HepG2 (cell line): ENCODE results near the gene CHMP4B. TPM values are rescaled to one million over a fixed set of nuclear protein-coding genes. Genes with fewer than 3 reads are reported as not detected.

Experiments used
- DR1 ChIP-seq: sonication (generic); formaldehyde crosslinking; IDR thresholded peaks from 2 replicates; pipeline ENCODE4 v1.8.0; 2021; ENCODE audit warnings: mild to moderate bottlenecking, missing genetic modification reagents, inconsistent platforms
- EED ChIP-seq: sonication (generic); formaldehyde crosslinking; IDR thresholded peaks from 2 replicates; pipeline ENCODE4 v1.5.0; 2020; ENCODE audit warnings: mild to moderate bottlenecking, missing genetic modification reagents
- ETV6 ChIP-seq: sonication (generic); formaldehyde crosslinking; conservative IDR thresholded peaks from 2 replicates; pipeline ENCODE4 v1.4.0; 2020; ENCODE audit warnings: missing genetic modification reagents
- GTF2F1 ChIP-seq: fragments of 150-350 bp; IDR thresholded peaks from 2 replicates; pipeline ENCODE4 v1.6.1; 2014; ENCODE audit warnings: low read length
- HCFC1 ChIP-seq: fragments of 150-350 bp; IDR thresholded peaks from 2 replicates; pipeline ENCODE4 v1.6.1; 2014; ENCODE audit warnings: low read depth, low read length
- HOXD1 ChIP-seq: sonication (generic); formaldehyde crosslinking; IDR thresholded peaks from 2 replicates; pipeline ENCODE4 v1.5.0; 2020; ENCODE audit warnings: missing genetic modification reagents
- KDM3A ChIP-seq: IDR thresholded peaks from 2 replicates; pipeline ENCODE4 v1.6.1; 2018; ENCODE audit warnings: low read depth, missing compliant biosample characterization
- MAFK ChIP-seq, 2 experiments: IDR thresholded peaks in 1 of 2; conservative IDR thresholded peaks in 1 of 2; 2 replicates each; pipeline ENCODE4 v1.6.1; 2011; ENCODE audit warnings: improper control_type of control experiment in 2 of 2, low read length in 2 of 2
- MEIS1 ChIP-seq: sonication (generic); formaldehyde crosslinking; IDR thresholded peaks from 2 replicates; pipeline ENCODE4 v1.9.0; 2021; ENCODE audit warnings: mild to moderate bottlenecking, missing genetic modification reagents, moderate library complexity, borderline replicate concordance
- RFX1 ChIP-seq: fragments of 450-650 bp; IDR thresholded peaks from 2 replicates; pipeline ENCODE4 v1.6.1; 2017
- SATB2 ChIP-seq: sonication (generic); formaldehyde crosslinking; IDR thresholded peaks from 2 replicates; pipeline ENCODE4 v1.5.0; 2020; ENCODE audit warnings: missing genetic modification reagents
- SP4 ChIP-seq: sonication (generic); formaldehyde crosslinking; IDR thresholded peaks from 2 replicates; pipeline ENCODE4 v1.8.1; 2023; ENCODE audit warnings: mild to moderate bottlenecking, missing genetic modification reagents
- ZNF180 ChIP-seq: sonication (generic); formaldehyde crosslinking; IDR thresholded peaks from 2 replicates; pipeline ENCODE4 v1.4.0; 2020; ENCODE audit warnings: low read depth, missing genetic modification reagents, borderline replicate concordance
- ZNF207 ChIP-seq: fragments of 450-650 bp; IDR thresholded peaks from 2 replicates; pipeline ENCODE4 v1.6.1; 2016; ENCODE audit warnings: antibody characterized with exemption, borderline replicate concordance
- ZNF230 ChIP-seq: sonication (generic); formaldehyde crosslinking; IDR thresholded peaks from 2 replicates; pipeline ENCODE4 v1.4.0; 2020; ENCODE audit warnings: mild to moderate bottlenecking, missing genetic modification reagents
- ZNF282 ChIP-seq: fragments of 450-650 bp; IDR thresholded peaks from 2 replicates; pipeline ENCODE4 v1.6.1; 2018; ENCODE audit not compliant: partially characterized antibody
- ZNF326 ChIP-seq: sonication (generic); formaldehyde crosslinking; IDR thresholded peaks from 2 replicates; pipeline ENCODE4 v1.4.0; 2020; ENCODE audit warnings: missing genetic modification reagents, borderline replicate concordance
- ZNF331 ChIP-seq: sonication (generic); formaldehyde crosslinking; IDR thresholded peaks from 2 replicates; pipeline ENCODE4 v1.4.0; 2020; ENCODE audit warnings: missing genetic modification reagents
- ZNF549 ChIP-seq: sonication (generic); formaldehyde crosslinking; IDR thresholded peaks from 2 replicates; pipeline ENCODE4 v1.5.0; 2020; ENCODE audit warnings: missing genetic modification reagents
- ZNF724P ChIP-seq: sonication (generic); formaldehyde crosslinking; IDR thresholded peaks from 2 replicates; pipeline ENCODE4 v1.8.0; 2022; ENCODE audit warnings: missing genetic modification reagents, borderline replicate concordance
- ZNF781 ChIP-seq: sonication (generic); formaldehyde crosslinking; IDR thresholded peaks from 2 replicates; pipeline ENCODE4 v1.5.1; 2020; ENCODE audit warnings: borderline replicate concordance, mild to moderate bottlenecking, missing genetic modification reagents; ENCODE audit errors: not compliant biosample characterization
- ZNF816 ChIP-seq: sonication (generic); formaldehyde crosslinking; IDR thresholded peaks from 2 replicates; pipeline ENCODE4 v1.8.0; 2022; ENCODE audit warnings: missing genetic modification reagents, mild to moderate bottlenecking, borderline replicate concordance
- polyA plus RNA-seq, 8 experiments: library from polyadenylated mRNA; depleted of rRNA in 3 of 8; stranded (reverse) in 7 of 8; unstranded in 1 of 8; fragments of >200 nt; fragmentation: Illumina TruSeq in 4 of 8; extraction: Trizol in 4 of 8; gene quantifications; 2 replicates each; pipeline versions ENCODE4 v1.2.1 to v1.2.3, GENCODE V29; 2011 to 2016; ENCODE audit warnings: low read depth in 4 of 8, missing spikeins in 1 of 8, mixed read lengths in 1 of 8; ENCODE audit not compliant: insufficient read depth in 1 of 8
- total RNA-seq, 5 experiments: library from RNA; depleted of rRNA; stranded (reverse); fragments of >200 nt; fragmentation: Illumina TruSeq; extraction: Trizol; gene quantifications; 2 replicates each; pipeline ENCODE4 v1.2.3, GENCODE V29; 2016; ENCODE audit warnings: low read depth in 1 of 5
- TF ChIP-seq, protein P1 (sequence below): sonication (generic); formaldehyde crosslinking; IDR thresholded peaks from 2 replicates; pipeline ENCODE4 v1.5.0; 2020; ENCODE audit warnings: mild to moderate bottlenecking, low read depth, missing genetic modification reagents, borderline replicate concordance
- TF ChIP-seq, protein P2 (sequence below): sonication (generic); formaldehyde crosslinking; IDR thresholded peaks from 2 replicates; pipeline ENCODE4 v1.9.0; 2021; ENCODE audit warnings: missing genetic modification reagents, borderline replicate concordance
- TF ChIP-seq, protein P3 (sequence below): sonication (generic); formaldehyde crosslinking; IDR thresholded peaks from 2 replicates; pipeline ENCODE4 v1.4.0; 2020; ENCODE audit warnings: mild to moderate bottlenecking, low read depth, missing genetic modification reagents
- TF ChIP-seq, protein P4 (sequence below): sonication (generic); formaldehyde crosslinking; IDR thresholded peaks from 2 replicates; pipeline ENCODE4 v1.4.0; 2020; ENCODE audit warnings: missing genetic modification reagents

CHMP4B gene
- total and polyA plus RNA-seq, 2 of the 13 experiments (the other 11 are each of a cell fraction or from before 2014, with no cell fraction given): 40.1 to 45.6 TPM

DNA sequence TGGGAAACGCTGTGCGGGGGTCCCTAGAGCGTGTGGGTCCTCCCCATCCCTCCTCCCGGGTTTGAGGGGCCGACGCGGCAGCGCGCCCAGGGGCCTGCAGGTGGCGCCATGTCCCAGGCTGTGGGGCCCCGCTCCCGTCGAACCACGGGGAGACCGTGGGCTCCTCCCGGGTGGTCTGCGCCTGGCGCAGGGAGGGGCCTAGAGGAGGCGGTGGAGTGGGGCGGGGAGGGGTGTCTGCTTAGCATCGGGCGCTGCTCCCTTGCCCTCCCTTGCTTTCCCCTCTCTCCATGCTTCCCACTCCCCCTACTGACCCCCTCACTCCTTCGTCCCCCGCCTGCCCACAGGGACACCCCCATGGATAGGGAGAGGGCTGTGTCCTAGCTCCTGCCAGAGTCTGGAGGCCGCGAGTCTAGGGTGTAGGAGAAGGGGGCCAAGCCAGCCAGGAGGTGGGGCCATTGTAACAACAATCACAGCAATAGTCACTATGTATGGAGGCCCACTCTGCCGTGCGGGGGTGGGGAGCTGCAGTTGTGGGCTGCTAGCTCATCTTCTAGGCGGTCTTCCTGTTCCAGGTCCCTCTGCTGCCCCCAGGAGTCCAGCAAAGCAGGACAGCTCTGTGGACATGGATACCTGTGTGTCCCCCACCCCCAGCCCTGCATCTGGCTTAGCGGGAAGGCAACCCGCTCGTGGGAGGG, 51.7 kb downstream of the CHMP4B start (continued):
- TF ChIP-seq, protein P1, sequence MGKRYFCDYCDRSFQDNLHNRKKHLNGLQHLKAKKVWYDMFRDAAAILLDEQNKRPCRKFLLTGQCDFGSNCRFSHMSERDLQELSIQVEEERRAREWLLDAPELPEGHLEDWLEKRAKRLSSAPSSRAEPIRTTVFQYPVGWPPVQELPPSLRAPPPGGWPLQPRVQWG (CRISPR knock-in tag): no peak
- no peak for TF ChIP-seq ZNF724P (CRISPR knock-in tag)
- peak; percentile 34; the same call in 1 of the 2 replicates for TF ChIP-seq SP4 (CRISPR knock-in tag)
- TF ChIP-seq, protein P2, sequence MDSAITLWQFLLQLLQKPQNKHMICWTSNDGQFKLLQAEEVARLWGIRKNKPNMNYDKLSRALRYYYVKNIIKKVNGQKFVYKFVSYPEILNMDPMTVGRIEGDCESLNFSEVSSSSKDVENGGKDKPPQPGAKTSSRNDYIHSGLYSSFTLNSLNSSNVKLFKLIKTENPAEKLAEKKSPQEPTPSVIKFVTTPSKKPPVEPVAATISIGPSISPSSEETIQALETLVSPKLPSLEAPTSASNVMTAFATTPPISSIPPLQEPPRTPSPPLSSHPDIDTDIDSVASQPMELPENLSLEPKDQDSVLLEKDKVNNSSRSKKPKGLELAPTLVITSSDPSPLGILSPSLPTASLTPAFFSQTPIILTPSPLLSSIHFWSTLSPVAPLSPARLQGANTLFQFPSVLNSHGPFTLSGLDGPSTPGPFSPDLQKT (CRISPR knock-in tag): no peak
- TF ChIP-seq, protein P3, sequence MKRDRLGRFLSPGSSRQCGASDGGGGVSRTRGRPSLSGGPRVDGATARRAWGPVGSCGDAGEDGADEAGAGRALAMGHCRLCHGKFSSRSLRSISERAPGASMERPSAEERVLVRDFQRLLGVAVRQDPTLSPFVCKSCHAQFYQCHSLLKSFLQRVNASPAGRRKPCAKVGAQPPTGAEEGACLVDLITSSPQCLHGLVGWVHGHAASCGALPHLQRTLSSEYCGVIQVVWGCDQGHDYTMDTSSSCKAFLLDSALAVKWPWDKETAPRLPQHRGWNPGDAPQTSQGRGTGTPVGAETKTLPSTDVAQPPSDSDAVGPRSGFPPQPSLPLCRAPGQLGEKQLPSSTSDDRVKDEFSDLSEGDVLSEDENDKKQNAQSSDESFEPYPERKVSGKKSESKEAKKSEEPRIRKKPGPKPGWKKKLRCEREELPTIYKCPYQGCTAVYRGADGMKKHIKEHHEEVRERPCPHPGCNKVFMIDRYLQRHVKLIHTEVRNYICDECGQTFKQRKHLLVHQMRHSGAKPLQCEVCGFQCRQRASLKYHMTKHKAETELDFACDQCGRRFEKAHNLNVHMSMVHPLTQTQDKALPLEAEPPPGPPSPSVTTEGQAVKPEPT (CRISPR knock-in tag): no peak; the same call in none of the 2 replicates
- no peak for TF ChIP-seq ZNF816 (CRISPR knock-in tag)
- no peak for TF ChIP-seq ZNF781
- no peak for TF ChIP-seq ZNF549 (CRISPR knock-in tag)
- no peak for TF ChIP-seq ZNF180 (CRISPR knock-in tag)
- peak; percentile 19; the same call in 1 of the 2 replicates for TF ChIP-seq GTF2F1
- no peak for TF ChIP-seq HOXD1 (CRISPR knock-in tag)
- no peak; the same call in 1 of the 2 replicates for TF ChIP-seq HCFC1
- no peak for TF ChIP-seq MAFK (conservative IDR thresholded peaks at IDR 0.05 in 1 of 2, IDR thresholded peaks at IDR 0.05 in 1 of 2; ENCODE audit: low read length in 2 of 2)
- TF ChIP-seq ZNF207: no peak
- TF ChIP-seq EED: no peak; the same call in 1 of the 2 replicates
- peak; percentile 3; the same call in 1 of the 2 replicates for TF ChIP-seq ZNF331 (CRISPR knock-in tag)
- no peak for TF ChIP-seq RFX1
- TF ChIP-seq ETV6: no peak
- TF ChIP-seq, protein P4, sequence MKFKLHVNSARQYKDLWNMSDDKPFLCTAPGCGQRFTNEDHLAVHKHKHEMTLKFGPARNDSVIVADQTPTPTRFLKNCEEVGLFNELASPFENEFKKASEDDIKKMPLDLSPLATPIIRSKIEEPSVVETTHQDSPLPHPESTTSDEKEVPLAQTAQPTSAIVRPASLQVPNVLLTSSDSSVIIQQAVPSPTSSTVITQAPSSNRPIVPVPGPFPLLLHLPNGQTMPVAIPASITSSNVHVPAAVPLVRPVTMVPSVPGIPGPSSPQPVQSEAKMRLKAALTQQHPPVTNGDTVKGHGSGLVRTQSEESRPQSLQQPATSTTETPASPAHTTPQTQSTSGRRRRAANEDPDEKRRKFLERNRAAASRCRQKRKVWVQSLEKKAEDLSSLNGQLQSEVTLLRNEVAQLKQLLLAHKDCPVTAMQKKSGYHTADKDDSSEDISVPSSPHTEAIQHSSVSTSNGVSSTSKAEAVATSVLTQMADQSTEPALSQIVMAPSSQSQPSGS: no peak; the same call in 1 of the 2 replicates
- TF ChIP-seq ZNF282: no peak
- no peak for TF ChIP-seq DR1 (CRISPR knock-in tag)
- TF ChIP-seq MEIS1: no peak
- peak; percentile 17; the same call in 1 of the 2 replicates for TF ChIP-seq KDM3A (CRISPR knock-in tag)
- no peak for TF ChIP-seq ZNF230 (CRISPR knock-in tag)
- TF ChIP-seq ZNF326 (CRISPR knock-in tag): no peak
- TF ChIP-seq SATB2 (CRISPR knock-in tag): no peak
